ENCODE data around the gene ARID1A.

DNA sequence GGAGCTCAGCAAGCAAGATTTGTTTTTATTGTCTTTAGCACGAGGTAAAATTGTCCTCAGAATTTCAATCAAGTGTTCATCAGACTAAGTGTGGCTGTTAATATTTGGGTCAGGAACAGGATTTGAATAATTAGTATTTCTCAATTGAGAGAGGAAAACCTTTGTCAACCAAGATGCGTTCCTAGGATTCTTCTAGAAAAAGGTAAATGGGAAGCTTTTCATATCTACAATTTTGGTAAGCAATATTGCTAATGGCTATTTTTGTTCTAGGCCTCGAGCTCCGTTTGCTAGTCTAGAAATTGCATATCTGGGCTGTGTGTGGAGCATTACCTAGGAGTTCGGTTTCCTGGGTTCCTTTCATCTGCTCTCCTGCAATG, 87.8 kb downstream of the ARID1A start:
- TF ChIP-seq, protein P1, sequence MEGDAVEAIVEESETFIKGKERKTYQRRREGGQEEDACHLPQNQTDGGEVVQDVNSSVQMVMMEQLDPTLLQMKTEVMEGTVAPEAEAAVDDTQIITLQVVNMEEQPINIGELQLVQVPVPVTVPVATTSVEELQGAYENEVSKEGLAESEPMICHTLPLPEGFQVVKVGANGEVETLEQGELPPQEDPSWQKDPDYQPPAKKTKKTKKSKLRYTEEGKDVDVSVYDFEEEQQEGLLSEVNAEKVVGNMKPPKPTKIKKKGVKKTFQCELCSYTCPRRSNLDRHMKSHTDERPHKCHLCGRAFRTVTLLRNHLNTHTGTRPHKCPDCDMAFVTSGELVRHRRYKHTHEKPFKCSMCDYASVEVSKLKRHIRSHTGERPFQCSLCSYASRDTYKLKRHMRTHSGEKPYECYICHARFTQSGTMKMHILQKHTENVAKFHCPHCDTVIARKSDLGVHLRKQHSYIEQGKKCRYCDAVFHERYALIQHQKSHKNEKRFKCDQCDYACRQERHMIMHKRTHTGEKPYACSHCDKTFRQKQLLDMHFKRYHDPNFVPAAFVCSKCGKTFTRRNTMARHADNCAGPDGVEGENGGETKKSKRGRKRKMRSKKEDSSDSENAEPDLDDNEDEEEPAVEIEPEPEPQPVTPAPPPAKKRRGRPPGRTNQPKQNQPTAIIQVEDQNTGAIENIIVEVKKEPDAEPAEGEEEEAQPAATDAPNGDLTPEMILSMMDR (IDR thresholded peaks at IDR 0.05) = no peak
- TF ChIP-seq POLR2AphosphoS5 (IDR thresholded peaks at IDR 0.05) (no peak), POLR2A (IDR thresholded peaks at IDR 0.05) (no peak)

Measured in upper lobe of left lung (tissue), 4 donors.